ENCODE measurements around the gene SCARF2.
"Not testable (repeated sequence)": the region's sequence is repeated elsewhere in the genome, so short reads cannot be mapped to it uniquely, and the experiment has no call there.

DNA sequence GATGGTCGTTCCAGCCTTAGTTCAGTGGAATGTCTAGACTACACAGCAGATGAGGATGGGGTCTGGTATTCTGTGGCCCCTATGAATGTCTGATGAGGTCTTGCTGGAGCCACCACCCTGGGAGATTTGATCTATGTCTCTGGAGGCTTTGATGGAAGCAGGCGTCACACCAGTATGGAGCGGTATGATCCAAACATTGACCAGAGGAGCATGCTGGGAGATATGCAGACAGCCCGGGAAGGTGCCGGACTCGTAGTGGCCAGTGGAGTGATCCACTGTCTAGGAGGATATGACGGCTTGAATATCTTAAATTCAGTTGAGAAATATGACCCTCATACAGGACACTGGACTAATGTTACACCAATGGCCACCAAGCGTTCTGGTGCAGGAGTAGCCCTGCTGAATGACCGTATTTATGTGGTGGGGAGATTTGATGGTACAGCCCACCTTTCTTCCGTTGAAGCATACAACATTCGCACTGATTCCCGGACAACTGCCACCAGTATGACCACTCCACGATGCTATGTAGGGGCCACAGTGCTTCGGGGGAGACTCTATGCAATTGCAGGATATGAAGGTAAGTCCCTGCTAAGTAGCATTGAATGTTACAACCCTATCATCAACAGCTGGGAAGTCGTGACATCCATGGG is 13.6 kb upstream of the SCARF2 start:
- TF ChIP-seq, protein P1, sequence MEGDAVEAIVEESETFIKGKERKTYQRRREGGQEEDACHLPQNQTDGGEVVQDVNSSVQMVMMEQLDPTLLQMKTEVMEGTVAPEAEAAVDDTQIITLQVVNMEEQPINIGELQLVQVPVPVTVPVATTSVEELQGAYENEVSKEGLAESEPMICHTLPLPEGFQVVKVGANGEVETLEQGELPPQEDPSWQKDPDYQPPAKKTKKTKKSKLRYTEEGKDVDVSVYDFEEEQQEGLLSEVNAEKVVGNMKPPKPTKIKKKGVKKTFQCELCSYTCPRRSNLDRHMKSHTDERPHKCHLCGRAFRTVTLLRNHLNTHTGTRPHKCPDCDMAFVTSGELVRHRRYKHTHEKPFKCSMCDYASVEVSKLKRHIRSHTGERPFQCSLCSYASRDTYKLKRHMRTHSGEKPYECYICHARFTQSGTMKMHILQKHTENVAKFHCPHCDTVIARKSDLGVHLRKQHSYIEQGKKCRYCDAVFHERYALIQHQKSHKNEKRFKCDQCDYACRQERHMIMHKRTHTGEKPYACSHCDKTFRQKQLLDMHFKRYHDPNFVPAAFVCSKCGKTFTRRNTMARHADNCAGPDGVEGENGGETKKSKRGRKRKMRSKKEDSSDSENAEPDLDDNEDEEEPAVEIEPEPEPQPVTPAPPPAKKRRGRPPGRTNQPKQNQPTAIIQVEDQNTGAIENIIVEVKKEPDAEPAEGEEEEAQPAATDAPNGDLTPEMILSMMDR (conservative IDR thresholded peaks at IDR 0.05; ENCODE audit: low read depth in 2 of 2) = not testable (repeated sequence)
- TF ChIP-seq, protein P2, sequence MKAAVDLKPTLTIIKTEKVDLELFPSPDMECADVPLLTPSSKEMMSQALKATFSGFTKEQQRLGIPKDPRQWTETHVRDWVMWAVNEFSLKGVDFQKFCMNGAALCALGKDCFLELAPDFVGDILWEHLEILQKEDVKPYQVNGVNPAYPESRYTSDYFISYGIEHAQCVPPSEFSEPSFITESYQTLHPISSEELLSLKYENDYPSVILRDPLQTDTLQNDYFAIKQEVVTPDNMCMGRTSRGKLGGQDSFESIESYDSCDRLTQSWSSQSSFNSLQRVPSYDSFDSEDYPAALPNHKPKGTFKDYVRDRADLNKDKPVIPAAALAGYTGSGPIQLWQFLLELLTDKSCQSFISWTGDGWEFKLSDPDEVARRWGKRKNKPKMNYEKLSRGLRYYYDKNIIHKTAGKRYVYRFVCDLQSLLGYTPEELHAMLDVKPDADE (IDR thresholded peaks at IDR 0.05) = not testable (repeated sequence)

Measured in GM23338 (cell line).